Chondrocyte (in vitro differentiated cells): ENCODE data around the gene HIF3A. TPM values are rescaled to one million over a fixed set of nuclear protein-coding genes. Genes with fewer than 3 reads are reported as not detected.
A peak's percentile ranks its signal among the peaks of the same experiment; 100 is the strongest.

Experiments
- DNase-seq: peaks from one replicate; pipeline ENCODE4 v3.0.0; 2021; ENCODE audit warnings: mixed read lengths, low spot score
- H3K27ac Mint-ChIP-seq: one replicate; pipeline ENCODE4 v1.8.0; 2021; ENCODE audit warnings: mild to moderate bottlenecking, moderate library complexity, mixed read lengths; ENCODE audit not compliant: unreplicated experiment
- H3K27me3 Mint-ChIP-seq: 2 replicates; pipeline ENCODE4 v1.8.0; 2021; ENCODE audit warnings: low read depth, mixed read lengths
- H3K36me3 Mint-ChIP-seq: 2 replicates; pipeline ENCODE4 v1.8.0; 2021; ENCODE audit warnings: low read depth, mixed read lengths
- H3K4me1 Mint-ChIP-seq: 2 replicates; pipeline ENCODE4 v1.8.0; 2021; ENCODE audit warnings: low read depth, mild to moderate bottlenecking, mixed read lengths
- H3K4me3 Mint-ChIP-seq: one replicate; pipeline ENCODE4 v1.8.0; 2021; ENCODE audit warnings: mild to moderate bottlenecking, moderate library complexity, mixed read lengths; ENCODE audit not compliant: unreplicated experiment
- H3K9me3 Mint-ChIP-seq: 2 replicates; pipeline ENCODE4 v1.8.0; 2021; ENCODE audit warnings: low read depth, mixed read lengths
- total RNA-seq: library from RNA; stranded (reverse); gene quantifications from 3 replicates; pipeline ENCODE4 v1.2.1, GENCODE V29; 2021
- TF ChIP-seq, protein P1 (sequence below): fragments of 200-600 bp; sonication (generic); IDR thresholded peaks from 2 replicates; pipeline ENCODE4 v1.5.0; 2021; ENCODE audit warnings: antibody characterized with exemption, mild to moderate bottlenecking, moderate library complexity

Gene HIF3A
- total RNA-seq, 1 donor from 2014 or later: 88.1 TPM

GRCh38 chr19:46340051-46340659 is 43.3 kb downstream of the HIF3A start:
- no peaks in the 10 kb centered on the region for H3K27me3 Mint-ChIP-seq
- DNase-seq: no peak
- H3K4me1 Mint-ChIP-seq: peaks cover 3% of the 10 kb centered on the region
- H3K9me3 Mint-ChIP-seq: no peaks in the 10 kb centered on the region
- peaks cover 40% of the 10 kb centered on the region for H3K36me3 Mint-ChIP-seq
- no peak overlapping the region for H3K4me3 Mint-ChIP-seq
- TF ChIP-seq, protein P1, sequence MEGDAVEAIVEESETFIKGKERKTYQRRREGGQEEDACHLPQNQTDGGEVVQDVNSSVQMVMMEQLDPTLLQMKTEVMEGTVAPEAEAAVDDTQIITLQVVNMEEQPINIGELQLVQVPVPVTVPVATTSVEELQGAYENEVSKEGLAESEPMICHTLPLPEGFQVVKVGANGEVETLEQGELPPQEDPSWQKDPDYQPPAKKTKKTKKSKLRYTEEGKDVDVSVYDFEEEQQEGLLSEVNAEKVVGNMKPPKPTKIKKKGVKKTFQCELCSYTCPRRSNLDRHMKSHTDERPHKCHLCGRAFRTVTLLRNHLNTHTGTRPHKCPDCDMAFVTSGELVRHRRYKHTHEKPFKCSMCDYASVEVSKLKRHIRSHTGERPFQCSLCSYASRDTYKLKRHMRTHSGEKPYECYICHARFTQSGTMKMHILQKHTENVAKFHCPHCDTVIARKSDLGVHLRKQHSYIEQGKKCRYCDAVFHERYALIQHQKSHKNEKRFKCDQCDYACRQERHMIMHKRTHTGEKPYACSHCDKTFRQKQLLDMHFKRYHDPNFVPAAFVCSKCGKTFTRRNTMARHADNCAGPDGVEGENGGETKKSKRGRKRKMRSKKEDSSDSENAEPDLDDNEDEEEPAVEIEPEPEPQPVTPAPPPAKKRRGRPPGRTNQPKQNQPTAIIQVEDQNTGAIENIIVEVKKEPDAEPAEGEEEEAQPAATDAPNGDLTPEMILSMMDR: no peak
- H3K27ac Mint-ChIP-seq: no peak overlapping the region

DNA sequence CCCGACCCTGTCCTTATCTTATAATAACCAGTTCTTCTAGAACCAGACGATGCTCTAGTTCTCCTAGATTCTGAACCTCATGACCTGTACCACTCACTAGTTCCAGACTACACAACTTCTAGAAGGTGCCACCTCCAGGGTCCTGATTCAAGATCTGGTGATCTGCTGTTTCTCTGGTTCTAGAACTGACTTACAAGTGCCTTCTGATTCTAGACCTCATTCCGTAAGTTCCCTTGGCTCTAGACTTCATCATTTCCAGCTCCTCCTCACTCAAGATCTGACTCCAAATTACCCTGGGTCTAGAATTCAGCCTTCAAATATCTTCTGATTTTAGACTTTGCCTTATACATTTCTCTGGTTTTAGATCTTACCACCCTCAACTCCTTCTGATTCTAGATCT is 45.1 kb downstream of the HIF3A start:
- DNase-seq: no peak
- no peak overlapping the region for H3K27ac Mint-ChIP-seq
- TF ChIP-seq, protein P1: no peak
- H3K4me3 Mint-ChIP-seq: no peak overlapping the region
- peaks cover 36% of the 10 kb centered on the region for H3K36me3 Mint-ChIP-seq
- no peaks in the 10 kb centered on the region for H3K9me3 Mint-ChIP-seq
- peaks cover 8% of the 10 kb centered on the region for H3K4me1 Mint-ChIP-seq
- H3K27me3 Mint-ChIP-seq: no peaks in the 10 kb centered on the region

DNA sequence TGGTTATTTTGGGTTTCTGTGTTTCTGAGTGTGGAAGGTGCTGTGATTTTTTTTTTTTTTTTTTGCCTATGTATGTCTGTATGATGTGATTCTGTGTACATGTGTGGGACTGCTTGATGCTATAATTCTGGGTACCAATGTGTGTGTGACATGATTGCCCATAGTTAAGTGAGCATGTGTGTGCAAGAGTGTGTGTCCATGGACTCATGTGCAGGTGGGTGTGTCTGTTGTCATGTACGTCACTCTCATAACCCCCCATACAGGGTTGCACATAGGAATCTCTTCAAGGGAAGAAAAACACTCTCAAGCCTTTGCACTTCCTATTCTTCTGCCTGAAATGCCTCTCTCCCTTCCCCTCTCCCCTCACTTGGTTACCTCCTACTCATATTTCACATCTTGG is 47.5 kb downstream of the HIF3A start:
- Mint-ChIP-seq H3K27me3 (no peaks in the 10 kb centered on the region), H3K4me1 (peaks cover 30% of the 10 kb centered on the region), H3K4me3 (no peak overlapping the region), H3K36me3 (peaks cover 24% of the 10 kb centered on the region), H3K9me3 (no peaks in the 10 kb centered on the region), H3K27ac (no peak overlapping the region)
- TF ChIP-seq, protein P1: no peak
- no peak for DNase-seq

- Mint-ChIP-seq H3K4me3 (no peak overlapping the region), H3K4me1 (peaks cover 38% of the 10 kb centered on the region)
These were observed 48.3 kb downstream of the HIF3A start for GRCh38 chr19:46345157-46345556.

DNA sequence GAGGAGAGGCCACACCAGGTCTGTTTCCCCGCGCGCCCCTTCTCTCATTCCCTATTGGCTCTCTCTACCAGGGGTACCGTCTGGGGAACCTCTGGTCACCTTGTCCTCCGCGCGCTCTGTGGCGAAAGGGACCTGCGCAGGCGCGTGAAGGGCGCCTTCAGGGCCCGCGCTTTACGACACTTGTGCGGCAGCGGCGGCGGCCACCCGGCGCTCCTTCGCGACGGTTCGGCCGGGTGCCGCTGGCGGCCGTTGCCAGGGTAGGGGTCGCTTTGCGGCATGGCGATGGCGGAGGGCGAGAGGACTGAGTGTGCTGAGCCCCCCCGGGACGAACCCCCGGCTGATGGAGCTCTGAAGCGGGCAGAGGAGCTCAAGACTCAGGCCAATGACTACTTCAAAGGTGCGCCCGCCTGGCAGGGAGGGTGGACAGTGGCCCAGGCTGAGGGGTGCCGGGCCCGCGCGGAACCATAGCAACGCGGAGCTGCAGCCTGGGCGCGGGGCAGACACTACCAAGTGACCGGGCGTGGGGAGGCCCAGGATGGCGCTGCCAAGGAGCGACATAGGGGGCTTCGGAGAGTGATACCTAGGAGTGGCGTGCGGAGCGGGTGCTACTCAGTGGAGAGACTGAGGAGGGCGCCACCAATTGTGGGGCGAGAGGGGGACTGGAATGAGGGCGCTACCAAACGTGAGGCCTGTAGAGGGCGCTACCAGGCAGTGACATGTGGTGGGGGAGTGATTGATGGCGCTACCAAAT is 50.2 kb downstream of the HIF3A start, which contains the start of gene PPP5C:
TSS of gene PPP5C (plus strand) at position 267 of the 751 bp plus-strand sequence. CDS start at position 277, 10 bp downstream.
- Mint-ChIP-seq H3K9me3 (no peaks in the 10 kb centered on the region), H3K27me3 (no peaks in the 10 kb centered on the region), H3K27ac (peak within 1 kb of the TSS; percentile 94), H3K4me3 (peak within 1 kb of the TSS; percentile 97), H3K4me1 (peaks cover 53% of the 10 kb centered on the region), H3K36me3 (peaks cover 8% of the 10 kb centered on the region)
- DNase-seq: peak; percentile 98
- TF ChIP-seq, protein P1: peak; percentile 91

More at GRCh38 chr19:46345157-46345556, 48.3 kb downstream of the HIF3A start:
- no peak for DNase-seq
- TF ChIP-seq, protein P1: no peak
- peaks cover 20% of the 10 kb centered on the region for H3K36me3 Mint-ChIP-seq
- H3K27ac Mint-ChIP-seq: peak overlapping the region; percentile 4
- no peaks in the 10 kb centered on the region for H3K9me3 Mint-ChIP-seq
- H3K27me3 Mint-ChIP-seq: no peaks in the 10 kb centered on the region
